Rectal smooth muscle tissue (tissue), 1 donor: ENCODE measurements around the gene ADAM11.

Experiments used
- H3K27ac ChIP-seq: one replicate; pipeline ENCODE4 v1.7.0; 2013; ENCODE audit warnings: low read depth, low read length, inconsistent platforms
- H3K27me3 ChIP-seq: one replicate; pipeline ENCODE4 v1.7.0; 2013; ENCODE audit warnings: low read length; ENCODE audit not compliant: control insufficient read depth, insufficient read depth
- H3K36me3 ChIP-seq: one replicate; pipeline ENCODE4 v1.7.0; 2013; ENCODE audit warnings: low read length; ENCODE audit not compliant: control insufficient read depth, insufficient read depth
- H3K4me1 ChIP-seq: one replicate; pipeline ENCODE4 v1.7.0; 2013; ENCODE audit warnings: low read length; ENCODE audit not compliant: control insufficient read depth, insufficient read depth
- H3K4me3 ChIP-seq: one replicate; pipeline ENCODE4 v1.7.0; 2013; ENCODE audit warnings: low read length
- H3K9ac ChIP-seq: one replicate; pipeline ENCODE4 v1.7.0; 2013; ENCODE audit warnings: low read length

Gene ADAM11

GRCh38 chr17:44772308-44773045 lies 13.7 kb downstream of the ADAM11 start:
- H3K9ac ChIP-seq = no peak overlapping the region
- H3K27ac ChIP-seq = no peak overlapping the region
- H3K4me3 ChIP-seq = no peak overlapping the region
- peaks cover 5% of the 10 kb centered on the region for H3K4me1 ChIP-seq
- H3K27me3 ChIP-seq = no peaks in the 10 kb centered on the region
- no peaks in the 10 kb centered on the region for H3K36me3 ChIP-seq

- H3K4me3 ChIP-seq = no peak overlapping the region
- no peaks in the 10 kb centered on the region for H3K27me3 ChIP-seq
- peaks cover 5% of the 10 kb centered on the region for H3K4me1 ChIP-seq
- H3K27ac ChIP-seq = no peak overlapping the region
- no peak overlapping the region for H3K9ac ChIP-seq
- no peaks in the 10 kb centered on the region for H3K36me3 ChIP-seq
Observed at GRCh38 chr17:44773140-44773539, 14.4 kb downstream of the ADAM11 start.

- Histone ChIP-seq H3K27me3 (no peaks in the 10 kb centered on the region), H3K4me1 (peaks cover 12% of the 10 kb centered on the region), H3K9ac (no peak overlapping the region), H3K27ac (peak overlapping the region; percentile 16), H3K4me3 (peak overlapping the region; percentile 84), H3K36me3 (no peaks in the 10 kb centered on the region)
Observed at GRCh38 chr17:44774271-44775135, 15.7 kb downstream of the ADAM11 start.

- Histone ChIP-seq H3K4me1 (peaks cover 17% of the 10 kb centered on the region), H3K9ac (no peak overlapping the region), H3K36me3 (no peaks in the 10 kb centered on the region), H3K27ac (peak overlapping the region; percentile 16), H3K4me3 (peak overlapping the region; percentile 84), H3K27me3 (no peaks in the 10 kb centered on the region)
Observed at GRCh38 chr17:44775136-44775837, 16.5 kb downstream of the ADAM11 start.

GRCh38 chr17:44775838-44776621 lies 17.2 kb downstream of the ADAM11 start:
- H3K27me3 ChIP-seq = no peaks in the 10 kb centered on the region
- H3K4me1 ChIP-seq = peaks cover 17% of the 10 kb centered on the region
- peak overlapping the region; percentile 60 for H3K9ac ChIP-seq
- H3K4me3 ChIP-seq = peak overlapping the region; percentile 70
- H3K27ac ChIP-seq = peak overlapping the region; percentile 92
- no peaks in the 10 kb centered on the region for H3K36me3 ChIP-seq

- peak overlapping the region; percentile 32 for H3K27ac ChIP-seq
- H3K4me1 ChIP-seq = peaks cover 18% of the 10 kb centered on the region
- no peaks in the 10 kb centered on the region for H3K36me3 ChIP-seq
- H3K4me3 ChIP-seq = peak overlapping the region; percentile 70
- no peak overlapping the region for H3K9ac ChIP-seq
- H3K27me3 ChIP-seq = no peaks in the 10 kb centered on the region
Observed at GRCh38 chr17:44776628-44777393, 18.0 kb downstream of the ADAM11 start.

GRCh38 chr17:44777394-44778348 lies 18.9 kb downstream of the ADAM11 start:
- Histone ChIP-seq H3K9ac (no peak overlapping the region), H3K27me3 (no peaks in the 10 kb centered on the region), H3K4me3 (no peak overlapping the region), H3K4me1 (peaks cover 26% of the 10 kb centered on the region), H3K36me3 (no peaks in the 10 kb centered on the region), H3K27ac (no peak overlapping the region)

- Histone ChIP-seq H3K9ac (no peak overlapping the region), H3K27ac (peak overlapping the region; percentile 46), H3K4me1 (peaks cover 29% of the 10 kb centered on the region), H3K27me3 (no peaks in the 10 kb centered on the region), H3K4me3 (peak overlapping the region; percentile 58), H3K36me3 (no peaks in the 10 kb centered on the region)
Observed at GRCh38 chr17:44778656-44779210, 19.9 kb downstream of the ADAM11 start.

GRCh38 chr17:44779211-44780025 lies 20.6 kb downstream of the ADAM11 start:
- no peaks in the 10 kb centered on the region for H3K27me3 ChIP-seq
- peak overlapping the region; percentile 58 for H3K4me3 ChIP-seq
- peaks cover 29% of the 10 kb centered on the region for H3K4me1 ChIP-seq
- peak overlapping the region; percentile 65 for H3K9ac ChIP-seq
- H3K36me3 ChIP-seq = no peaks in the 10 kb centered on the region
- peak overlapping the region; percentile 90 for H3K27ac ChIP-seq

- Histone ChIP-seq H3K9ac (no peak overlapping the region), H3K4me1 (peaks cover 25% of the 10 kb centered on the region), H3K27ac (peak overlapping the region; percentile 90), H3K4me3 (no peak overlapping the region), H3K36me3 (no peaks in the 10 kb centered on the region), H3K27me3 (no peaks in the 10 kb centered on the region)
Observed at GRCh38 chr17:44780161-44780560, 21.4 kb downstream of the ADAM11 start.
